HFFc6 (cell line): ENCODE results near the gene PARD3B. TPM values are rescaled to one million over a fixed set of nuclear protein-coding genes. Genes with fewer than 3 reads are reported as not detected.

ENCODE experiments used
- DNase-seq: peaks from one replicate; pipeline ENCODE4 v3.0.0-alpha.2; 2018
- H3K27ac Mint-ChIP-seq: 2 replicates; pipeline ENCODE4 v1.8.0; 2020; ENCODE audit warnings: mild to moderate bottlenecking, mixed read lengths
- H3K27me3 Mint-ChIP-seq: 2 replicates; pipeline ENCODE4 v1.8.0; 2021; ENCODE audit warnings: mild to moderate bottlenecking, moderate library complexity, mixed read lengths; ENCODE audit not compliant: insufficient read depth
- H3K36me3 Mint-ChIP-seq: 2 replicates; pipeline ENCODE4 v1.8.0; 2021; ENCODE audit warnings: low read depth, mixed read lengths
- H3K4me1 Mint-ChIP-seq: 2 replicates; pipeline ENCODE4 v1.8.0; 2020; ENCODE audit warnings: low read depth, mixed read lengths
- H3K4me3 Mint-ChIP-seq: 2 replicates; pipeline ENCODE4 v1.8.0; 2020; ENCODE audit warnings: mild to moderate bottlenecking, moderate library complexity, mixed read lengths
- H3K9me3 Mint-ChIP-seq: 2 replicates; pipeline ENCODE4 v1.8.0; 2020; ENCODE audit warnings: mild to moderate bottlenecking, mixed read lengths
- CTCF ChIP-seq: fragments of 200-600 bp; sonication (generic); IDR thresholded peaks from 2 replicates; pipeline ENCODE4 v1.5.0; 2021; ENCODE audit warnings: antibody characterized with exemption, mild to moderate bottlenecking
- total RNA-seq, 6 experiments: library from RNA; stranded (reverse); fragmentation: NEBNext Ultra II Directional; extraction: Animal tissue kit (Norgen Biotek cat#: 25700); gene quantifications; 2 replicates in 1 of 6; 3 replicates in 5 of 6; pipeline ENCODE4 v1.2.3, GENCODE V29; 2021

PARD3B gene
- total RNA-seq, 6 experiments from 2014 or later: 14.0 to 22.4 (median 15.3) TPM

GRCh38 chr2:205377324-205377723 is 832.0 kb downstream of the PARD3B start:
- Mint-ChIP-seq H3K4me1 (peaks cover 22% of the 10 kb centered on the region), H3K4me3 (no peak overlapping the region), H3K36me3 (no peaks in the 10 kb centered on the region), H3K27me3 (peaks cover 4% of the 10 kb centered on the region), H3K9me3 (no peaks in the 10 kb centered on the region), H3K27ac (no peak overlapping the region)
- no peak for TF ChIP-seq CTCF
- DNase-seq: no peak

GRCh38 chr2:205383601-205384000 is 838.3 kb downstream of the PARD3B start:
- Mint-ChIP-seq H3K9me3 (no peaks in the 10 kb centered on the region), H3K4me3 (no peak overlapping the region), H3K4me1 (peaks cover 36% of the 10 kb centered on the region), H3K27me3 (no peaks in the 10 kb centered on the region), H3K27ac (no peak overlapping the region), H3K36me3 (no peaks in the 10 kb centered on the region)
- TF ChIP-seq CTCF: no peak
- no peak for DNase-seq

GRCh38 chr2:205386109-205386508 is 840.8 kb downstream of the PARD3B start:
- Mint-ChIP-seq H3K27ac (no peak overlapping the region), H3K27me3 (no peaks in the 10 kb centered on the region), H3K4me3 (no peak overlapping the region), H3K4me1 (peaks cover 42% of the 10 kb centered on the region), H3K9me3 (no peaks in the 10 kb centered on the region), H3K36me3 (no peaks in the 10 kb centered on the region)
- DNase-seq: no peak
- no peak for TF ChIP-seq CTCF

GRCh38 chr2:205387350-205388055 is 842.2 kb downstream of the PARD3B start:
- no peak overlapping the region for H3K27ac Mint-ChIP-seq
- no peak for DNase-seq
- no peak for TF ChIP-seq CTCF
- no peaks in the 10 kb centered on the region for H3K36me3 Mint-ChIP-seq
- peaks cover 38% of the 10 kb centered on the region for H3K4me1 Mint-ChIP-seq
- H3K27me3 Mint-ChIP-seq: no peaks in the 10 kb centered on the region
- no peak overlapping the region for H3K4me3 Mint-ChIP-seq
- H3K9me3 Mint-ChIP-seq: no peaks in the 10 kb centered on the region

GRCh38 chr2:205390866-205391265 is 845.6 kb downstream of the PARD3B start:
- Mint-ChIP-seq H3K4me1 (peaks cover 28% of the 10 kb centered on the region), H3K36me3 (no peaks in the 10 kb centered on the region), H3K27ac (no peak overlapping the region), H3K27me3 (no peaks in the 10 kb centered on the region), H3K4me3 (no peak overlapping the region), H3K9me3 (no peaks in the 10 kb centered on the region)
- TF ChIP-seq CTCF: no peak
- no peak for DNase-seq

GRCh38 chr2:205401511-205401910 is 856.2 kb downstream of the PARD3B start:
- no peak for DNase-seq
- H3K27ac Mint-ChIP-seq: no peak overlapping the region
- H3K27me3 Mint-ChIP-seq: peaks cover 1% of the 10 kb centered on the region
- H3K36me3 Mint-ChIP-seq: no peaks in the 10 kb centered on the region
- peaks cover 38% of the 10 kb centered on the region for H3K4me1 Mint-ChIP-seq
- no peaks in the 10 kb centered on the region for H3K9me3 Mint-ChIP-seq
- no peak overlapping the region for H3K4me3 Mint-ChIP-seq
- TF ChIP-seq CTCF: no peak
